B cell (primary cell): ENCODE data around the gene GALNT10. TPM values are rescaled to one million over a fixed set of nuclear protein-coding genes. Genes with fewer than 3 reads are reported as not detected.

Experiments
- ATAC-seq: fragments of 200-7000 bp; cut with Tn5 transposase; one replicate; pipeline ENCODE4 v1.10.0; 2021; ENCODE audit warnings: low read depth, mild to moderate bottlenecking, moderate number of reproducible peaks, moderate library complexity
- CTCF ChIA-PET: fragments of 350-600 bp; sonication (Branson Sonifier 250); formaldehyde crosslinking; loops from one replicate; lab custom pipeline; 2021; ENCODE audit warnings: antibody characterized with exemption, inconsistent platforms; lab: Charles Lee
- POLR2A ChIA-PET: fragments of 350-600 bp; sonication (Branson Sonifier 250); formaldehyde crosslinking; loops from one replicate; lab custom pipeline; 2021; ENCODE audit warnings: antibody characterized with exemption; lab: Charles Lee
- DNase-seq: peaks from one replicate; pipeline ENCODE4 v3.0.0; 2013
- H2AFZ ChIP-seq: 2 replicates; pipeline ENCODE4 v1.6.1; 2012; ENCODE audit warnings: mild to moderate bottlenecking, low read depth, low read length; ENCODE audit not compliant: insufficient read depth, poor library complexity, severe bottlenecking
- H3K27ac ChIP-seq, 2 donors: 1 replicate in 1 of 2; 2 replicates in 1 of 2; pipeline ENCODE4 v1.5.1; 2012 to 2013; ENCODE audit warnings: low read length in 2 of 2, mild to moderate bottlenecking in 2 of 2, moderate library complexity in 1 of 2
- H3K27me3 ChIP-seq, 4 experiments: fragments of 200-600 bp in 1 of 4; sonication (generic) in 1 of 4; replicated peaks in 1 of 4; 1 replicate in 2 of 4; 2 replicates in 2 of 4; pipeline versions ENCODE4 v1.6.1 to v1.7.0; 2013 to 2016; ENCODE audit warnings: low read length in 3 of 4, mild to moderate bottlenecking in 2 of 4, mixed read lengths in 1 of 4, moderate library complexity in 1 of 4; ENCODE audit not compliant: insufficient read depth in 4 of 4, control insufficient read depth in 3 of 4; ENCODE audit errors: control extremely low read depth in 1 of 4
- H3K36me3 ChIP-seq, 2 experiments: replicated peaks in 1 of 2; 1 replicate in 1 of 2; 2 replicates in 1 of 2; pipeline versions ENCODE4 v1.6.1 to v1.7.1; 2013; ENCODE audit warnings: low read length in 1 of 2; ENCODE audit not compliant: insufficient read depth in 2 of 2, control insufficient read depth in 1 of 2; ENCODE audit errors: control extremely low read depth in 1 of 2, extremely low read depth in 1 of 2
- H3K4me1 ChIP-seq, 2 donors: fragments of 200-600 bp in 1 of 2; sonication (generic) in 1 of 2; 1 replicate in 1 of 2; 2 replicates in 1 of 2; pipeline versions ENCODE4 v1.5.1 to v1.6.1; 2013 to 2017; ENCODE audit warnings: low read length in 2 of 2; ENCODE audit not compliant: control insufficient read depth in 2 of 2, insufficient read depth in 2 of 2
- H3K4me2 ChIP-seq: replicated peaks from 2 replicates; pipeline ENCODE3; 2012; ENCODE audit warnings: mild to moderate bottlenecking, low read depth, low read length; ENCODE audit not compliant: poor library complexity, severe bottlenecking
- H3K4me3 ChIP-seq, 5 experiments: fragments of 200-600 bp in 1 of 5; sonication (generic) in 1 of 5; 1 replicate in 3 of 5; 2 replicates in 2 of 5; pipeline versions ENCODE4 v1.5.1 to v1.7.0; 2011 to 2016; ENCODE audit warnings: low read length in 4 of 5, mild to moderate bottlenecking in 4 of 5, low read depth in 2 of 5, control low read depth in 1 of 5, moderate library complexity in 1 of 5; ENCODE audit not compliant: insufficient read depth in 1 of 5; ENCODE audit errors: control extremely low read depth in 1 of 5, extremely low read depth in 1 of 5
- H3K79me2 ChIP-seq: fragments of 200-600 bp; sonication (generic); one replicate; pipeline ENCODE4 v1.6.0; 2016; ENCODE audit warnings: low read length; ENCODE audit not compliant: control insufficient read depth, insufficient read depth
- H3K9ac ChIP-seq: fragments of 200-600 bp; sonication (generic); 2 replicates; pipeline ENCODE4 v1.6.1; 2017; ENCODE audit warnings: mild to moderate bottlenecking, low read length, moderate library complexity
- H3K9me3 ChIP-seq, 3 donors: one replicate each; pipeline versions ENCODE4 v1.6.1 to v1.7.1; 2013; ENCODE audit warnings: low read length in 2 of 3; ENCODE audit not compliant: control insufficient read depth in 2 of 3, insufficient read depth in 1 of 3; ENCODE audit errors: control extremely low read depth in 1 of 3
- H4K20me1 ChIP-seq: 2 replicates; pipeline ENCODE4 v1.6.0; 2012; ENCODE audit warnings: mild to moderate bottlenecking, low read length; ENCODE audit not compliant: insufficient read depth, control insufficient read depth, poor library complexity, severe bottlenecking
- H3K27ac Mint-ChIP-seq: one replicate; pipeline ENCODE4 v1.8.0; 2021; ENCODE audit warnings: mixed read lengths
- H3K27me3 Mint-ChIP-seq: one replicate; pipeline ENCODE4 v1.8.0; 2021; ENCODE audit warnings: mixed read lengths
- H3K4me1 Mint-ChIP-seq: one replicate; pipeline ENCODE4 v1.8.0; 2021; ENCODE audit warnings: mixed read lengths
- H3K4me3 Mint-ChIP-seq: one replicate; pipeline ENCODE4 v1.8.0; 2021; ENCODE audit warnings: mixed read lengths
- H3K9me3 Mint-ChIP-seq: one replicate; pipeline ENCODE4 v1.8.0; 2022; ENCODE audit warnings: mixed read lengths; ENCODE audit not compliant: insufficient read depth
- EZH2 ChIP-seq: IDR thresholded peaks from 2 replicates; pipeline ENCODE4 v1.6.1; 2012; ENCODE audit warnings: borderline replicate concordance, low read depth, mild to moderate bottlenecking, moderate library complexity, low read length; ENCODE audit not compliant: insufficient read depth, poor library complexity, severe bottlenecking
- WGBS: methylation state at CpG from one replicate; pipeline ENCODE4 v1.1.5; 2013; ENCODE audit warnings: missing lambda C conversion rate; ENCODE audit not compliant: insufficient coverage; 5-methylcytosine and 5-hydroxymethylcytosine counted together
- intact Hi-C: fragments of 100-400 bp; cut with micrococcal nuclease; formaldehyde crosslinking; loops from one replicate; pipeline ENCODE4 v1.10.0; 2022
- polyA plus RNA-seq: library from polyadenylated mRNA; depleted of rRNA; stranded (reverse); fragments of >200 nt; gene quantifications from 2 replicates; pipeline ENCODE4 v1.2.3, GENCODE V29; 2012
- total RNA-seq, 2 donors: library from RNA; stranded (reverse); fragments of 120-200 nt in 1 of 2; gene quantifications; 1 replicate in 1 of 2; 2 replicates in 1 of 2; pipeline versions ENCODE4 v1.2.3 to v1.2.4, GENCODE V29; 2013 to 2022
- TF ChIP-seq, protein P1 (sequence below): fragments of 200-600 bp; IDR thresholded peaks from one replicate; pipeline ENCODE4 v1.8.0; 2022; ENCODE audit warnings: antibody characterized with exemption, mild to moderate bottlenecking

The GALNT10 gene
- total and polyA plus RNA-seq, 2 donors (not counting 1 experiment from before 2014, with no cell fraction given), result 27.7 to 42.8 TPM

DNA sequence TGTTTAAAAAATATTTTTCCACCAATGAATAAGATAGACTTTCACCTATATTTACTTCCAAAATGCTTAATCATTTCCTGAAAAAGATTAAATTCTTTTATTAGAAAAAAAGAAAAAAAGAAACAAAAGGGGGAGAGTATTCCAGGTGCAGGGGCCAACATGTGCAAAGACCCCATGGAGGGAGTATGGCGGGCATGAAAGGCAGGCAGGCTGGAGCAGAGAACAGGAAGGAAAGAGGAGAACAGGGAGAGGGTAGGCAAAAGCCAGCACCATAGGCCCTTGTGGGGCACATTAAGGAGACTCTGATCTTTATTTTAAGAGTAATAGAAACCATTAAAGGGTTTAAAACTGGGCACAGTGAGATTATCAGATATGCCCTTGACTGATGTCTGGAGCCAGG is 238.8 kb downstream of the GALNT10 start:
- Mint-ChIP-seq H3K9me3 (peaks cover 4% of the 10 kb centered on the region), H3K27ac (no peak overlapping the region), H3K4me1 (no peaks in the 10 kb centered on the region), H3K27me3 (no peaks in the 10 kb centered on the region), H3K4me3 (no peak overlapping the region)
- no peak overlapping the region for H3K4me3 ChIP-seq
- intact Hi-C loops, result no loop called here
- no peak overlapping the region for H2AFZ ChIP-seq
- H3K4me2 ChIP-seq, result no peak overlapping the region
- TF ChIP-seq EZH2, result no peak
- TF ChIP-seq, protein P1, sequence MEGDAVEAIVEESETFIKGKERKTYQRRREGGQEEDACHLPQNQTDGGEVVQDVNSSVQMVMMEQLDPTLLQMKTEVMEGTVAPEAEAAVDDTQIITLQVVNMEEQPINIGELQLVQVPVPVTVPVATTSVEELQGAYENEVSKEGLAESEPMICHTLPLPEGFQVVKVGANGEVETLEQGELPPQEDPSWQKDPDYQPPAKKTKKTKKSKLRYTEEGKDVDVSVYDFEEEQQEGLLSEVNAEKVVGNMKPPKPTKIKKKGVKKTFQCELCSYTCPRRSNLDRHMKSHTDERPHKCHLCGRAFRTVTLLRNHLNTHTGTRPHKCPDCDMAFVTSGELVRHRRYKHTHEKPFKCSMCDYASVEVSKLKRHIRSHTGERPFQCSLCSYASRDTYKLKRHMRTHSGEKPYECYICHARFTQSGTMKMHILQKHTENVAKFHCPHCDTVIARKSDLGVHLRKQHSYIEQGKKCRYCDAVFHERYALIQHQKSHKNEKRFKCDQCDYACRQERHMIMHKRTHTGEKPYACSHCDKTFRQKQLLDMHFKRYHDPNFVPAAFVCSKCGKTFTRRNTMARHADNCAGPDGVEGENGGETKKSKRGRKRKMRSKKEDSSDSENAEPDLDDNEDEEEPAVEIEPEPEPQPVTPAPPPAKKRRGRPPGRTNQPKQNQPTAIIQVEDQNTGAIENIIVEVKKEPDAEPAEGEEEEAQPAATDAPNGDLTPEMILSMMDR, result no peak
- H3K9ac ChIP-seq, result no peak overlapping the region
- peaks cover 1 to 5% of the 10 kb centered on the region in 2 experiments for H3K36me3 ChIP-seq
- DNase-seq (no peak), ATAC-seq (no peak)
- CTCF ChIA-PET, result no interaction called here
- peaks cover 10% of the 10 kb centered on the region for H3K79me2 ChIP-seq
- POLR2A ChIA-PET, result no interaction called here
- no peaks in the 10 kb centered on the region for H3K9me3 ChIP-seq
- no peaks in the 10 kb centered on the region for H3K4me1 ChIP-seq
- WGBS, result 100% methylated on average over 1 of the region's 1 CpG
- H4K20me1 ChIP-seq, result no peaks in the 10 kb centered on the region
- H3K27ac ChIP-seq, result no peak overlapping the region
- H3K27me3 ChIP-seq, result no peaks in the 10 kb centered on the region

DNA sequence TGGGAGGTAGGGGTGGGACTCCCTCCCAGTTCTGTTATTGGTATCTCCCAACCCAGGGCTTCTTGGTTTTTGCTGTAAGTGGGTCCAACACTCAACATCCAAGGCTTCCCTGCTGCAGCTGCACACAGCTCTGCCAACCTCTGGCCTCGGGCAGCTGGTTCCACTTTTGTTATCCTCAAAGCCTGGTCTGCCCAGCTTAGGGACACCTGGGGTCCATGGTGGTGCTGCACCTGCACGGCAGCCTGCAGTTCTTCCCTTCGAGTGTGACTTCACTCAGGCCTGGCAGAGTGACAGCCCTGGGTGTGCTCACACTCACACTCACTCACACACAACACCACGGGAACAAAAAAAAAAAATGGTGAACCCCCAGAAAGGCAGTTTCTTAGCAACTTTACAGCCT is 239.9 kb downstream of the GALNT10 start:
- peaks cover 3% of the 10 kb centered on the region for H3K79me2 ChIP-seq
- ChIA-PET POLR2A (no interaction called here), CTCF (interaction anchor here (1.6 kb wide), 1 partner anchor 41 kb away, joined by 3 read pairs; no protein-coding TSS in a partner anchor)
- H3K4me3 Mint-ChIP-seq, result no peak overlapping the region
- H3K27ac Mint-ChIP-seq, result no peak overlapping the region
- peaks cover 4% of the 10 kb centered on the region for H3K9me3 Mint-ChIP-seq
- H2AFZ ChIP-seq, result no peak overlapping the region
- no peaks in the 10 kb centered on the region for H3K4me1 Mint-ChIP-seq
- H3K9me3 ChIP-seq, result no peaks in the 10 kb centered on the region
- H3K27ac ChIP-seq, result no peak overlapping the region
- no peak for TF ChIP-seq EZH2
- TF ChIP-seq, protein P1, result no peak
- H3K9ac ChIP-seq, result no peak overlapping the region
- H3K4me3 ChIP-seq, result no peak overlapping the region
- 84% methylated on average over 3 of the region's 4 CpGs for whole genome bisulfite sequencing
- ATAC-seq (no peak), DNase-seq (no peak)
- H3K27me3 Mint-ChIP-seq, result no peaks in the 10 kb centered on the region
- no peak overlapping the region for H3K4me2 ChIP-seq
- H4K20me1 ChIP-seq, result no peaks in the 10 kb centered on the region
- H3K36me3 ChIP-seq, result peaks cover under 1 to 14% of the 10 kb centered on the region in 2 experiments
- H3K4me1 ChIP-seq, result no peaks in the 10 kb centered on the region
- intact Hi-C loops, result no loop called here
- no peaks in the 10 kb centered on the region for H3K27me3 ChIP-seq
